Muscle layer of colon (tissue), 2 donors: ENCODE data around the gene CDH11.

ENCODE experiments used
- H3K27ac ChIP-seq: one replicate; pipeline ENCODE4 v1.7.0; 2013; ENCODE audit warnings: low read depth, mild to moderate bottlenecking, low read length, moderate library complexity
- H3K27me3 ChIP-seq, 2 donors: one replicate each; pipeline ENCODE4 v1.7.0; 2013; ENCODE audit warnings: low read length in 2 of 2, mild to moderate bottlenecking in 2 of 2; ENCODE audit not compliant: insufficient read depth in 2 of 2, control insufficient read depth in 1 of 2
- H3K36me3 ChIP-seq: one replicate; pipeline ENCODE4 v1.7.0; 2013; ENCODE audit warnings: mild to moderate bottlenecking, low read length; ENCODE audit not compliant: insufficient read depth
- H3K4me1 ChIP-seq: one replicate; pipeline ENCODE4 v1.7.0; 2013; ENCODE audit warnings: mild to moderate bottlenecking, low read length; ENCODE audit not compliant: insufficient read depth
- H3K4me3 ChIP-seq, 2 donors: one replicate each; pipeline ENCODE4 v1.7.0; 2013; ENCODE audit warnings: low read length in 2 of 2, low read depth in 1 of 2, mild to moderate bottlenecking in 1 of 2, moderate library complexity in 1 of 2
- H3K9ac ChIP-seq: one replicate; pipeline ENCODE4 v1.7.0; 2013; ENCODE audit warnings: low read length
- H3K9me3 ChIP-seq: one replicate; pipeline ENCODE4 v1.7.0; 2013; ENCODE audit warnings: mild to moderate bottlenecking, low read length
- donor health status: abdominal sarcoma.
- donor health status: Adenocarcinoma of cecum.

CDH11 gene

GRCh38 chr16:65121870-65122723, at the start of gene CDH11:
Gene CDH11, minus strand, starts transcription at chr16:65122063. Its CDS starts 117,194 bp downstream, at chr16:65004869.
- Histone ChIP-seq H3K27me3 (no peaks in the 10 kb centered on the region), H3K9ac (peak within 1 kb of the TSS; percentile 53), H3K4me1 (peaks cover 38% of the 10 kb centered on the region), H3K9me3 (no peaks in the 10 kb centered on the region), H3K27ac (peak within 1 kb of the TSS; percentile 82), H3K36me3 (no peaks in the 10 kb centered on the region), H3K4me3 (peak within 1 kb of the TSS; percentile 72 to 91)

- Histone ChIP-seq H3K36me3 (no peaks in the 10 kb centered on the region), H3K9me3 (no peaks in the 10 kb centered on the region), H3K4me3 (no peak overlapping the region), H3K27ac (no peak overlapping the region), H3K9ac (no peak overlapping the region), H3K27me3 (no peaks in the 10 kb centered on the region), H3K4me1 (no peaks in the 10 kb centered on the region)
These were observed 32.5 kb upstream of the CDH11 start for GRCh38 chr16:65154321-65154720.

- Histone ChIP-seq H3K27me3 (no peaks in the 10 kb centered on the region), H3K36me3 (no peaks in the 10 kb centered on the region), H3K4me1 (no peaks in the 10 kb centered on the region), H3K9ac (no peak overlapping the region), H3K9me3 (no peaks in the 10 kb centered on the region), H3K4me3 (no peak overlapping the region), H3K27ac (no peak overlapping the region)
These were observed 31.7 kb upstream of the CDH11 start for GRCh38 chr16:65153365-65154105.

- Histone ChIP-seq H3K4me3 (no peak overlapping the region), H3K36me3 (no peaks in the 10 kb centered on the region), H3K9ac (no peak overlapping the region), H3K27me3 (no peaks in the 10 kb centered on the region), H3K27ac (no peak overlapping the region), H3K9me3 (no peaks in the 10 kb centered on the region), H3K4me1 (no peaks in the 10 kb centered on the region)
These were observed 26.9 kb upstream of the CDH11 start for GRCh38 chr16:65148804-65149203.

GRCh38 chr16:65142276-65142675, 20.4 kb upstream of the CDH11 start:
- no peaks in the 10 kb centered on the region for H3K9me3 ChIP-seq
- no peak overlapping the region for H3K9ac ChIP-seq
- H3K4me3 ChIP-seq, result no peak overlapping the region
- no peaks in the 10 kb centered on the region for H3K27me3 ChIP-seq
- H3K4me1 ChIP-seq, result no peaks in the 10 kb centered on the region
- no peaks in the 10 kb centered on the region for H3K36me3 ChIP-seq
- H3K27ac ChIP-seq, result no peak overlapping the region

GRCh38 chr16:65136681-65137080, 14.8 kb upstream of the CDH11 start:
- Histone ChIP-seq H3K36me3 (no peaks in the 10 kb centered on the region), H3K4me3 (no peak overlapping the region), H3K4me1 (no peaks in the 10 kb centered on the region), H3K9me3 (no peaks in the 10 kb centered on the region), H3K9ac (no peak overlapping the region), H3K27me3 (no peaks in the 10 kb centered on the region), H3K27ac (no peak overlapping the region)

- no peaks in the 10 kb centered on the region for H3K9me3 ChIP-seq
- no peaks in the 10 kb centered on the region for H3K27me3 ChIP-seq
- no peak overlapping the region for H3K4me3 ChIP-seq
- peaks cover 6% of the 10 kb centered on the region for H3K4me1 ChIP-seq
- no peaks in the 10 kb centered on the region for H3K36me3 ChIP-seq
- H3K27ac ChIP-seq, result no peak overlapping the region
- H3K9ac ChIP-seq, result no peak overlapping the region
These were observed 5.2 kb upstream of the CDH11 start for GRCh38 chr16:65126845-65127624.

GRCh38 chr16:65125871-65126270, 4.0 kb upstream of the CDH11 start:
- Histone ChIP-seq H3K9ac (no peak overlapping the region), H3K27me3 (no peaks in the 10 kb centered on the region), H3K4me3 (no peak overlapping the region), H3K9me3 (no peaks in the 10 kb centered on the region), H3K36me3 (no peaks in the 10 kb centered on the region), H3K27ac (no peak overlapping the region), H3K4me1 (peaks cover 6% of the 10 kb centered on the region)

GRCh38 chr16:65125322-65125721, 3.5 kb upstream of the CDH11 start:
- no peak overlapping the region for H3K4me3 ChIP-seq
- H3K27me3 ChIP-seq, result no peaks in the 10 kb centered on the region
- peaks cover 7% of the 10 kb centered on the region for H3K4me1 ChIP-seq
- no peaks in the 10 kb centered on the region for H3K9me3 ChIP-seq
- H3K27ac ChIP-seq, result no peak overlapping the region
- no peaks in the 10 kb centered on the region for H3K36me3 ChIP-seq
- H3K9ac ChIP-seq, result no peak overlapping the region

GRCh38 chr16:65124596-65124995, 2.7 kb upstream of the CDH11 start:
- no peaks in the 10 kb centered on the region for H3K27me3 ChIP-seq
- H3K27ac ChIP-seq, result no peak overlapping the region
- H3K9me3 ChIP-seq, result no peaks in the 10 kb centered on the region
- H3K4me3 ChIP-seq, result no peak overlapping the region
- no peaks in the 10 kb centered on the region for H3K36me3 ChIP-seq
- H3K4me1 ChIP-seq, result peaks cover 14% of the 10 kb centered on the region
- H3K9ac ChIP-seq, result no peak overlapping the region

GRCh38 chr16:65124212-65124548, 2.3 kb upstream of the CDH11 start:
- Histone ChIP-seq H3K27me3 (no peaks in the 10 kb centered on the region), H3K4me3 (peak overlapping the region in 1 of 2 donors; percentile 91), H3K9ac (peak overlapping the region; percentile 53), H3K4me1 (peaks cover 18% of the 10 kb centered on the region), H3K27ac (no peak overlapping the region), H3K36me3 (no peaks in the 10 kb centered on the region), H3K9me3 (no peaks in the 10 kb centered on the region)
